ENCODE results near the gene AOC1. TPM values are rescaled to one million over a fixed set of nuclear protein-coding genes. Genes with fewer than 3 reads are reported as not detected.

The AOC1 gene
- not detected in 2 replicates for total RNA-seq

GRCh38 chr7:150852371-150852905 is at the start of gene AOC1:
Gene AOC1 (plus strand): TSS chr7:150852517. CDS start chr7:150856471, 3,954 bp downstream.

Other genes with a start within 250 kb of the AOC1 start
- 1.7 and 5.4 TPM in 2 replicates for gene GIMAP6, start 220.1 kb upstream of the AOC1 start, total RNA-seq
- 0.68 and 1.6 TPM in 2 replicates for gene GIMAP2, start 166.8 kb upstream of the AOC1 start, total RNA-seq
- 0.25 and 0.26 TPM in 2 replicates for gene GIMAP1, start 135.9 kb upstream of the AOC1 start, total RNA-seq
- 0.12 and 0.26 TPM in 2 replicates for gene GIMAP5, start 115.1 kb upstream of the AOC1 start, total RNA-seq
- gene TMEM176B, start 52.2 kb upstream of the AOC1 start, total RNA-seq = 0.13 TPM in 1 of 2 replicates, not detected in the other
- gene TMEM176A, start 51.7 kb upstream of the AOC1 start, total RNA-seq = not detected in 2 replicates
- under 0.01 TPM in 1 of 2 replicates, not detected in the other for gene KCNH2, start 125.8 kb downstream of the AOC1 start, total RNA-seq
- gene NOS3, start 138.5 kb downstream of the AOC1 start, total RNA-seq = 1.7 and 3.7 TPM in 2 replicates
- 0.06 TPM in 1 of 2 replicates, not detected in the other for gene ATG9B, start 172.0 kb downstream of the AOC1 start, total RNA-seq
- gene ABCB8, start 175.9 kb downstream of the AOC1 start, total RNA-seq = 19.0 and 25.9 TPM in 2 replicates
- gene ASIC3, start 196.0 kb downstream of the AOC1 start, total RNA-seq = 0.06 TPM in 1 of 2 replicates, not detected in the other
- gene CDK5, start 205.4 kb downstream of the AOC1 start, total RNA-seq = 28.7 and 30.8 TPM in 2 replicates
- 80.1 and 104 TPM in 2 replicates for gene SLC4A2, start 207.1 kb downstream of the AOC1 start, total RNA-seq
- 72.1 and 82.5 TPM in 2 replicates for gene FASTK, start 228.3 kb downstream of the AOC1 start, total RNA-seq
- 15.5 and 16.5 TPM in 2 replicates for gene TMUB1, start 231.0 kb downstream of the AOC1 start, total RNA-seq
- 22.0 and 31.8 TPM in 2 replicates for gene AGAP3, start 234.0 kb downstream of the AOC1 start, total RNA-seq